ENCODE data around the gene CSNK2A3.

Gene CSNK2A3

DNA sequence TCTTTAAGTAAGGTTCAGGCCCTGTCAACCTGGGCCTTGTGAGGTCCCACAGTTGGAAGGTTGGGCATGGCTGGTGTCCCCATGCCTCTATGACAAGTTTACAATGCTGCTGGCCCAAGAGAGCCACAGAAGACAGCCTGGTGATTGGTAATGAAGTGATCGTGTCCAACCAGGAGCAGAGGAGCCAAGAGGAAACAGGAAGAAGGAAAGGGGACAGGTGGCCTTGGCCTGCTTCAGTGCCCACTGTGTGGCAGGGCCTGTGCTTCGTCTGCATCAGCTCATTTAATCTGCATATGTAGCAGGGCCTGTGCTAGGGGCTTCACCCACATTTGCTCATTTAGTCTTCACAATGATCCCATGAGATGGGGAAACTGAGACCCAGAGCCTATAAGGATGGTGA, 42.1 kb upstream of the CSNK2A3 start:
- TF ChIP-seq CREB1 (IDR thresholded peaks at IDR 0.05; ENCODE audit: low read depth) (no peak), EGR1 (IDR thresholded peaks at IDR 0.05) (no peak), ZBTB7A (IDR thresholded peaks at IDR 0.05; ENCODE audit: low read depth) (no peak), YY1 (IDR thresholded peaks at IDR 0.05; ENCODE audit: low read depth) (no peak), EP300 (IDR thresholded peaks at IDR 0.05; ENCODE audit: borderline replicate concordance) (no peak), CEBPB (IDR thresholded peaks at IDR 0.05) (no peak), TCF12 (IDR thresholded peaks at IDR 0.05; ENCODE audit: low read depth) (no peak)
- TF ChIP-seq, protein P1, sequence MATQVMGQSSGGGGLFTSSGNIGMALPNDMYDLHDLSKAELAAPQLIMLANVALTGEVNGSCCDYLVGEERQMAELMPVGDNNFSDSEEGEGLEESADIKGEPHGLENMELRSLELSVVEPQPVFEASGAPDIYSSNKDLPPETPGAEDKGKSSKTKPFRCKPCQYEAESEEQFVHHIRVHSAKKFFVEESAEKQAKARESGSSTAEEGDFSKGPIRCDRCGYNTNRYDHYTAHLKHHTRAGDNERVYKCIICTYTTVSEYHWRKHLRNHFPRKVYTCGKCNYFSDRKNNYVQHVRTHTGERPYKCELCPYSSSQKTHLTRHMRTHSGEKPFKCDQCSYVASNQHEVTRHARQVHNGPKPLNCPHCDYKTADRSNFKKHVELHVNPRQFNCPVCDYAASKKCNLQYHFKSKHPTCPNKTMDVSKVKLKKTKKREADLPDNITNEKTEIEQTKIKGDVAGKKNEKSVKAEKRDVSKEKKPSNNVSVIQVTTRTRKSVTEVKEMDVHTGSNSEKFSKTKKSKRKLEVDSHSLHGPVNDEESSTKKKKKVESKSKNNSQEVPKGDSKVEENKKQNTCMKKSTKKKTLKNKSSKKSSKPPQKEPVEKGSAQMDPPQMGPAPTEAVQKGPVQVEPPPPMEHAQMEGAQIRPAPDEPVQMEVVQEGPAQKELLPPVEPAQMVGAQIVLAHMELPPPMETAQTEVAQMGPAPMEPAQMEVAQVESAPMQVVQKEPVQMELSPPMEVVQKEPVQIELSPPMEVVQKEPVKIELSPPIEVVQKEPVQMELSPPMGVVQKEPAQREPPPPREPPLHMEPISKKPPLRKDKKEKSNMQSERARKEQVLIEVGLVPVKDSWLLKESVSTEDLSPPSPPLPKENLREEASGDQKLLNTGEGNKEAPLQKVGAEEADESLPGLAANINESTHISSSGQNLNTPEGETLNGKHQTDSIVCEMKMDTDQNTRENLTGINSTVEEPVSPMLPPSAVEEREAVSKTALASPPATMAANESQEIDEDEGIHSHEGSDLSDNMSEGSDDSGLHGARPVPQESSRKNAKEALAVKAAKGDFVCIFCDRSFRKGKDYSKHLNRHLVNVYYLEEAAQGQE (IDR thresholded peaks at IDR 0.05; ENCODE audit: low read depth) = no peak
- TF ChIP-seq, protein P2, sequence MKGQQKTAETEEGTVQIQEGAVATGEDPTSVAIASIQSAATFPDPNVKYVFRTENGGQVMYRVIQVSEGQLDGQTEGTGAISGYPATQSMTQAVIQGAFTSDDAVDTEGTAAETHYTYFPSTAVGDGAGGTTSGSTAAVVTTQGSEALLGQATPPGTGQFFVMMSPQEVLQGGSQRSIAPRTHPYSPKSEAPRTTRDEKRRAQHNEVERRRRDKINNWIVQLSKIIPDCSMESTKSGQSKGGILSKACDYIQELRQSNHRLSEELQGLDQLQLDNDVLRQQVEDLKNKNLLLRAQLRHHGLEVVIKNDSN (IDR thresholded peaks at IDR 0.05) = no peak

DNA sequence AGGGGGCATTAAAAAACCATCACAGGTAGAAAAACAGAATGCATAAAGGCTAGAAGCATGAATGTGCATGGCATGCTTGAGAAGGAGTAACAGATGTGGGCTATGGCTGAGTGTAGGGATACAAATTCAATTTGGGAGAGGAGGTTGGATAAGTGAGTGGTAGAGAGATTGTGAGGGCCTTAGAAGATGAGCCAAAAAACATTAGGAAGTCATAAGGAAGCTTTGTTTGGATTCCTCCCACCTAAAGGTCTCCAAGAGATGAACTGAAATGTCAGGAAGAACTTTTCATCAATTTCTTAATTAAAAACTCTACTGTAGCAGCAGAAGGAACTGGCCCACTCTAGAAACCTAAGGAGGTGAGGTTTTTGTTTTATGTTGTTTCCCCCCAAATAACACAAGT, 41.2 kb upstream of the CSNK2A3 start:
- TF ChIP-seq FOXM1 (IDR thresholded peaks at IDR 0.05; ENCODE audit: borderline replicate concordance, low read depth) = no peak
- no peak for TF ChIP-seq EP300 (IDR thresholded peaks at IDR 0.05; ENCODE audit: borderline replicate concordance)
- no peak for TF ChIP-seq RAD21 (IDR thresholded peaks at IDR 0.05; ENCODE audit: low read depth)

DNA sequence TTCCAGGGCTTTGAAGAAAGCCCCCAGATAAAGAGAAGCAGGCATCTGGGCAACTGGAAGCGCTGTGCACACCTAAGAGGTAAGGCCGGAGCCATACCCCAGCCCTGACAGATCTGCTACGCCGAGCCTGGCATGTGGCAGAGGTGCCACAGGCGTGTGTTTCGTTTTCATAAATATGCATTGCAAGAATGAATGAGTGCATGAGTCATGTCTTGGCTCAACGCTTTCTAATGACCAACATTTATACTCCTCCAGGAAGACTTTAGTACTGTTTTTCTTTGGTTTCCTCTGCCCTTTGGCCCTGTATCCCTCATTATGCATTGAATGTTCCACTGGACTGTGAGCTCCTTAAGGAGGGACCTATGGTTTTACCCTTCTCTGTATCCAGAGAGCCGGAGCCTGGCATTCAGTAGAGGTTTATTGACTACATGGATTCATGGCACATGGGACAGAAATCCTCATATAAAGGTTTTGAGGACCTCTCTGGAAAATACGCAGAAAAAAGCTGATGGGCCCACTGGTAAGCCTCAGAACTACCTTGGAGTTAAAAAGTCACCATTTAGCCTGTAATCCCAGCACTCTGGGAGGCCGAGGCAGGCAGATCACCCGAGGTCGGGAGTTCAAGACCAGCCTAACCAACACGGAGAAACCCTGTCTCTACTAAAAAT, 38.9 kb upstream of the CSNK2A3 start:
- TF ChIP-seq, protein P3, sequence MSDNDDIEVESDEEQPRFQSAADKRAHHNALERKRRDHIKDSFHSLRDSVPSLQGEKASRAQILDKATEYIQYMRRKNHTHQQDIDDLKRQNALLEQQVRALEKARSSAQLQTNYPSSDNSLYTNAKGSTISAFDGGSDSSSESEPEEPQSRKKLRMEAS (IDR thresholded peaks at IDR 0.05) = peak; percentile 41
- TF ChIP-seq RAD21 (IDR thresholded peaks at IDR 0.05; ENCODE audit: low read depth) (no peak), TEAD4 (IDR thresholded peaks at IDR 0.05) (0 out of 2 replicates have a peak, but pooled peaks have one; percentile 22)

DNA sequence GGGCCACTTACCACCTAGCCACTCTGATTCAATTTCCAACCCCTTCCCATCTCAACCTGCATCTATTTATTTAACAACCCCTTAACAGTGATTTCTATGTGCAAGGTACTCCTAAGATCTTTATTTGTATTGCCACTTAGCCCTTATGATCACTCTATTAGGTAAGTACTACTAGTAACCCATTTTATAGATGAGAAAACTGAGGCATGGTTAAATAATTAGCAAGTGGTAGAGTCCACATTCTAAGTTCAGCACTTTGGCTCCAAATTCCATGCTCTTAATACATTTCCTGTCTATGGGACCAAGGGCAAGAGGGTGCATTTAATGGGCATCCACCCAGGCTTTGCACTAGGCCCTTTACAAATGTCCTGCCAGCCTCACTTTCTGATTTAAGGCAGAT, 38.1 kb upstream of the CSNK2A3 start:
- TF ChIP-seq, protein P1 (IDR thresholded peaks at IDR 0.05; ENCODE audit: low read depth) = no peak
- no peak for TF ChIP-seq TAF1 (IDR thresholded peaks at IDR 0.05; ENCODE audit: low read depth)

DNA sequence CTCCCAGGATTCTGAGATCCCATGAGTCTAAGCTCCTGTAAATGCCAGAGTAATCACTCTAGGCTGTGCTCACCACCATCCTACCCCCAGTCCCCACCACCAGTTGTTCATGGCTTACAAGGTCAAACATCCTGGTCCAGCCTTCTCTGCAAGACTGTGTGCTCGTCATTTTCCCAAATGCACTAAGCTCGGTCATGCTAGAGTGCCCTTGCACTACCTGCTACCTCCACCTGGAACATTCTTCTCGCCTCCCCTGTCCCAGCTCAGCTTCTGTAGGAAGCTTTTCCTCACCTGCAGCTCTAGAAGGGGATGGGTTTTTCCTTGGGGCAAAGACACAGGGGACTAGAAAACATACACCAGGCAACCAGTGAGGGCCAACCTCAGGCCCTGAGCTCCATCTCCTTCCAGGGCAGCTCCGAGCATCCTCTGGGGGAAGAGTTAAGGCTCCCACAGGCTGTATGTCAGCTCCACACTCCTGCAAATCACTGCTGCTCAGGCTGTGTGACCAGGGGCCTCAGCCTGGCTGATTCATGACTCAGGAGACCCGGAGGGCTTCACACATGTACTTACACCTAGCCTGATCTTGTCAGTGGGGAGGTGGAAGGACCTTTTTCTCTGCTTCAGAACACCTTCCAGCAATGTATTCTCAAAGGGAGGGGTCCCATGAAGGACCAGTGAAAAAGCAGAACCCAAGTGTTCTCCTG, 37.2 kb upstream of the CSNK2A3 start:
- TF ChIP-seq, protein P1 (IDR thresholded peaks at IDR 0.05; ENCODE audit: low read depth) = no peak
- no peak for TF ChIP-seq FOXM1 (IDR thresholded peaks at IDR 0.05; ENCODE audit: borderline replicate concordance, low read depth)
- TF ChIP-seq, protein P3 (IDR thresholded peaks at IDR 0.05) = no peak
- TF ChIP-seq NFIC (IDR thresholded peaks at IDR 0.05) = no peak
- no peak for TF ChIP-seq TAF1 (IDR thresholded peaks at IDR 0.05; ENCODE audit: low read depth)
- no peak for TF ChIP-seq TEAD4 (IDR thresholded peaks at IDR 0.05)
- no peak for TF ChIP-seq ZBTB7A (IDR thresholded peaks at IDR 0.05; ENCODE audit: low read depth)
- TF ChIP-seq EP300 (IDR thresholded peaks at IDR 0.05; ENCODE audit: borderline replicate concordance) = no peak
- TF ChIP-seq TCF12 (IDR thresholded peaks at IDR 0.05; ENCODE audit: low read depth) = no peak
- no peak for TF ChIP-seq RAD21 (IDR thresholded peaks at IDR 0.05; ENCODE audit: low read depth)
- TF ChIP-seq CEBPB (IDR thresholded peaks at IDR 0.05) = no peak
- TF ChIP-seq, protein P2 (IDR thresholded peaks at IDR 0.05) = no peak
- TF ChIP-seq EGR1 (IDR thresholded peaks at IDR 0.05) = no peak

All from Ishikawa (cell line).